HG03571 (cell line): ENCODE results near the gene CECR2.
"Not testable (repeated sequence)": the region's sequence is repeated elsewhere in the genome, so short reads cannot be mapped to it uniquely, and the experiment has no call there.

ENCODE experiments used
- ATAC-seq: cut with Tn5 transposase; IDR thresholded peaks from one replicate; pipeline ENCODE4 v1.9.1; 2021; ENCODE audit not compliant: unreplicated experiment

CECR2 gene

GRCh38 chr22:17401728-17402127 lies 32.5 kb downstream of the CECR2 start:
- ATAC-seq, result no peak

- ATAC-seq, result no peak
These were observed 33.0 kb downstream of the CECR2 start for GRCh38 chr22:17402293-17402692.

GRCh38 chr22:17403906-17404305 lies 34.6 kb downstream of the CECR2 start:
- no peak for ATAC-seq

GRCh38 chr22:17407643-17408042 lies 38.4 kb downstream of the CECR2 start:
- no peak for ATAC-seq

- no peak for ATAC-seq
These were observed 41.3 kb downstream of the CECR2 start for GRCh38 chr22:17410576-17410975.

- no peak for ATAC-seq
These were observed 42.0 kb downstream of the CECR2 start for GRCh38 chr22:17411213-17411612.

GRCh38 chr22:17412232-17412631 lies 43.0 kb downstream of the CECR2 start:
- ATAC-seq, result no peak

GRCh38 chr22:17418890-17419324 lies 49.6 kb downstream of the CECR2 start:
- no peak for ATAC-seq

GRCh38 chr22:17419348-17419747 lies 50.1 kb downstream of the CECR2 start:
- no peak for ATAC-seq

- ATAC-seq, result no peak
These were observed 53.6 kb downstream of the CECR2 start for GRCh38 chr22:17422736-17423343.

- no peak for ATAC-seq
These were observed 54.4 kb downstream of the CECR2 start for GRCh38 chr22:17423616-17424015.

- not testable (repeated sequence) for ATAC-seq
These were observed 58.3 kb downstream of the CECR2 start for GRCh38 chr22:17427528-17427927.

GRCh38 chr22:17429516-17429915 lies 60.3 kb downstream of the CECR2 start:
- no peak for ATAC-seq

GRCh38 chr22:17430412-17430811 lies 61.2 kb downstream of the CECR2 start:
- no peak for ATAC-seq

GRCh38 chr22:17431179-17431578 lies 61.9 kb downstream of the CECR2 start:
- ATAC-seq, result no peak

- ATAC-seq, result no peak
These were observed 65.6 kb downstream of the CECR2 start for GRCh38 chr22:17434856-17435255.

GRCh38 chr22:17435375-17435774 lies 66.1 kb downstream of the CECR2 start:
- no peak for ATAC-seq

- no peak for ATAC-seq
These were observed 67.2 kb downstream of the CECR2 start for GRCh38 chr22:17436382-17436980.

GRCh38 chr22:17436981-17437412 lies 67.7 kb downstream of the CECR2 start:
- ATAC-seq, result no peak

- ATAC-seq, result no peak
These were observed 68.8 kb downstream of the CECR2 start for GRCh38 chr22:17438026-17438425.

- ATAC-seq, result no peak
These were observed 72.1 kb downstream of the CECR2 start for GRCh38 chr22:17441326-17441725.

- no peak for ATAC-seq
These were observed 74.3 kb downstream of the CECR2 start for GRCh38 chr22:17443405-17444203.
